Pulmonary artery endothelial cell (primary cell): ENCODE results near the gene VPS13A. TPM values are rescaled to one million over a fixed set of nuclear protein-coding genes. Genes with fewer than 3 reads are reported as not detected.
"Not testable (repeated sequence)": the region's sequence is repeated elsewhere in the genome, so short reads cannot be mapped to it uniquely, and the experiment has no call there.

ENCODE experiments used
- DNase-seq: peaks from one replicate; pipeline ENCODE4 v3.0.0-alpha.2; 2011; ENCODE audit warnings: low read depth, low spot score
- total RNA-seq: library from RNA; depleted of rRNA; stranded (reverse); fragments of >200 nt; gene quantifications from 2 replicates; pipeline ENCODE4 v1.2.3, GENCODE V29; 2014

VPS13A gene
- total RNA-seq, 1 donor from 2014 or later, result 25.5 TPM

- no peak for DNase-seq
Observed at GRCh38 chr9:77183581-77183980, 6.2 kb downstream of the VPS13A start.

- no peak for DNase-seq
Observed at GRCh38 chr9:77188242-77188641, 10.9 kb downstream of the VPS13A start.

- DNase-seq, result no peak
Observed at GRCh38 chr9:77194423-77194822, 17.1 kb downstream of the VPS13A start.

- no peak for DNase-seq
Observed at GRCh38 chr9:77210116-77210515, 32.8 kb downstream of the VPS13A start.

GRCh38 chr9:77211561-77211960, 34.2 kb downstream of the VPS13A start:
- DNase-seq, result no peak

- no peak for DNase-seq
Observed at GRCh38 chr9:77212801-77213200, 35.5 kb downstream of the VPS13A start.

- no peak for DNase-seq
Observed at GRCh38 chr9:77215874-77216273, 38.5 kb downstream of the VPS13A start.

GRCh38 chr9:77218612-77219011, 41.3 kb downstream of the VPS13A start:
- no peak for DNase-seq

GRCh38 chr9:77221431-77221830, 44.1 kb downstream of the VPS13A start:
- no peak for DNase-seq

- DNase-seq, result no peak
Observed at GRCh38 chr9:77224746-77225312, 47.5 kb downstream of the VPS13A start.

- DNase-seq, result no peak
Observed at GRCh38 chr9:77236693-77237092, 59.4 kb downstream of the VPS13A start.

GRCh38 chr9:77237896-77238295, 60.6 kb downstream of the VPS13A start:
- DNase-seq, result no peak

- no peak for DNase-seq
Observed at GRCh38 chr9:77251050-77251449, 73.7 kb downstream of the VPS13A start.

- no peak for DNase-seq
Observed at GRCh38 chr9:77257275-77257674, 79.9 kb downstream of the VPS13A start.

- DNase-seq, result no peak
Observed at GRCh38 chr9:77261605-77262004, 84.3 kb downstream of the VPS13A start.

GRCh38 chr9:77267762-77268161, 90.4 kb downstream of the VPS13A start:
- DNase-seq, result not testable (repeated sequence)

- DNase-seq, result no peak
Observed at GRCh38 chr9:77271023-77271690, 93.8 kb downstream of the VPS13A start.

GRCh38 chr9:77276799-77277198, 99.5 kb downstream of the VPS13A start:
- no peak for DNase-seq

- DNase-seq, result no peak
Observed at GRCh38 chr9:77277719-77278118, 100.4 kb downstream of the VPS13A start.

GRCh38 chr9:77283991-77284390, 106.7 kb downstream of the VPS13A start:
- DNase-seq, result no peak

GRCh38 chr9:77284616-77285015, 107.3 kb downstream of the VPS13A start:
- no peak for DNase-seq

- DNase-seq, result no peak
Observed at GRCh38 chr9:77290373-77290772, 113.0 kb downstream of the VPS13A start.

- peak; percentile 8 for DNase-seq
Observed at GRCh38 chr9:77291714-77292113, 114.4 kb downstream of the VPS13A start.
